Choroid plexus epithelial cell (primary cell): ENCODE results near the gene CDC37L1.

ENCODE experiments used
- DNase-seq: peaks from one replicate; pipeline ENCODE4 v3.0.0-alpha.2; 2010; ENCODE audit warnings: low read depth
- H3K4me3 ChIP-seq: 2 replicates; pipeline ENCODE4 v1.5.1; 2011; ENCODE audit warnings: low read depth, mild to moderate bottlenecking, control low read depth, low read length, moderate library complexity
- CTCF ChIP-seq: conservative IDR thresholded peaks from 2 replicates; pipeline ENCODE4 v1.5.1; 2011; ENCODE audit warnings: low read depth, mild to moderate bottlenecking, control low read depth, inconsistent platforms, low read length, moderate library complexity

Gene CDC37L1

GRCh38 chr9:4668604-4669003 lies 10.8 kb upstream of the CDC37L1 start:
- TF ChIP-seq CTCF, result no peak
- no peak overlapping the region for H3K4me3 ChIP-seq
- DNase-seq, result no peak

GRCh38 chr9:4669890-4670289 lies 9.5 kb upstream of the CDC37L1 start:
- DNase-seq, result no peak
- H3K4me3 ChIP-seq, result no peak overlapping the region
- TF ChIP-seq CTCF, result no peak

- TF ChIP-seq CTCF, result no peak
- no peak for DNase-seq
- H3K4me3 ChIP-seq, result no peak overlapping the region
These were observed 8.8 kb upstream of the CDC37L1 start for GRCh38 chr9:4670591-4670990.

- no peak for TF ChIP-seq CTCF
- DNase-seq, result no peak
- no peak overlapping the region for H3K4me3 ChIP-seq
These were observed 7.6 kb upstream of the CDC37L1 start for GRCh38 chr9:4671737-4672136.

GRCh38 chr9:4674783-4675182 lies 4.6 kb upstream of the CDC37L1 start:
- peak; percentile 86 for DNase-seq
- no peak for TF ChIP-seq CTCF

GRCh38 chr9:4677392-4677791 lies 2.0 kb upstream of the CDC37L1 start:
- no peak overlapping the region for H3K4me3 ChIP-seq
- DNase-seq, result no peak
- TF ChIP-seq CTCF, result no peak

More at GRCh38 chr9:4674783-4675182, 4.6 kb upstream of the CDC37L1 start:
- H3K4me3 ChIP-seq, result no peak overlapping the region

- DNase-seq, result peak; percentile 57
- peak overlapping the region; percentile 86 for H3K4me3 ChIP-seq
- TF ChIP-seq CTCF, result no peak
These were observed 596 bp upstream of the CDC37L1 start for GRCh38 chr9:4678679-4679267.
